ENCODE measurements around the gene UQCRC1.

DNA sequence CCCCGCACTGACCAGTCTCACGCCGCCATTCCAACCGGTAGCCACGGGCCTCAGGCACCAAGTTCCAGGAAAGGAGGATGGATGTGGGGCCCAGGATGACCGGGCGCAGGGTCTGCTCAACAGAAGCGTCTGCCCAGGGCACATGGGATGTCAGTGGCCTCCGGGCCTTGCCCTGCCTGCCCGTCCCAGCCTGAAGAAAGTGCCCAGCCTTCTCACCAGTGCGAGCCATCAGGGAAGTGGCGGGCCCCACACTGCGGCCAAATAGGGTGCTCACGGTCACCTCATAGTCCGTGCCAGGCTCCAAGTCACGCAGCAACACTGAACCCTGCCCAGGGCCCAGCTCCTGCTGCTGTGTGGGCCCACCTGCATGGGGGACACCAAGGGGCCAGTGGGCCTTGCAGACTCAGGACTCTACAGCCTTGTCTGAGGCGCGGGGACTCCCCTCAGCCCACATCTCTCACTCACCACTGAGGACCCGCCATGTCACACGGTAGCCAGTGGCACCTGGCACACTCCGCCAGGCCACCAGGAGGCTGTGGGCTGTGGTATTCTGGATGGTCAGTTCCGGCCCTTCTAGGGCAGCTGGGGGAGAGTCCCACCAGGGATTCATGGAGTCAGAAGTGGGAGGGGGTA, 17.4 kb downstream of the UQCRC1 start:
- TF ChIP-seq CTCF (IDR thresholded peaks at IDR 0.05) (no peak), FOXJ3 (CRISPR knock-in tag; IDR thresholded peaks at IDR 0.05; ENCODE audit: borderline replicate concordance) (no peak), SMAD3 (CRISPR knock-in tag; IDR thresholded peaks at IDR 0.05; ENCODE audit: borderline replicate concordance) (no peak), ETV6 (CRISPR knock-in tag; IDR thresholded peaks at IDR 0.05) (no peak)

Data from WTC11 (cell line).